Kidney (tissue), 14 donors: ENCODE data around the gene CHKB. TPM values are rescaled to one million over a fixed set of nuclear protein-coding genes. Genes with fewer than 3 reads are reported as not detected.

Experiments used
- DNase-seq, 5 donors: peaks; one replicate each; pipeline ENCODE4 v3.0.0-alpha.2; 2013 to 2020
- FAIRE-seq: peaks from 2 replicates; lab custom pipeline; 2012; peaks lifted over from hg19 to GRCh38; lab: Jason Lieb, UNC
- H3K27ac ChIP-seq, 2 donors: one replicate each; pipeline ENCODE4 v1.7.0; 2013; ENCODE audit warnings: low read depth in 2 of 2, low read length in 2 of 2, inconsistent platforms in 1 of 2
- H3K27me3 ChIP-seq: one replicate; pipeline ENCODE4 v1.7.1; 2013; ENCODE audit warnings: low read length, inconsistent platforms; ENCODE audit not compliant: control insufficient read depth, insufficient read depth
- H3K36me3 ChIP-seq, 3 donors: one replicate each; pipeline versions ENCODE4 v1.7.0 to v1.7.1; 2013; ENCODE audit warnings: low read length in 3 of 3, control low read depth in 1 of 3, inconsistent platforms in 1 of 3; ENCODE audit not compliant: insufficient read depth in 3 of 3, control insufficient read depth in 2 of 3
- H3K4me1 ChIP-seq, 3 donors: one replicate each; pipeline versions ENCODE4 v1.7.0 to v1.7.1; 2013; ENCODE audit warnings: low read length in 3 of 3, inconsistent platforms in 1 of 3, low read depth in 1 of 3; ENCODE audit not compliant: control insufficient read depth in 2 of 3, insufficient read depth in 2 of 3
- H3K4me3 ChIP-seq, 3 donors: one replicate each; pipeline versions ENCODE4 v1.7.0 to v1.8.1; 2013; ENCODE audit warnings: low read length in 3 of 3, control low read depth in 1 of 3, inconsistent platforms in 1 of 3
- H3K9ac ChIP-seq, 3 donors: one replicate each; pipeline versions ENCODE4 v1.7.0 to v1.7.1; 2013; ENCODE audit warnings: low read length in 3 of 3, control low read depth in 1 of 3, inconsistent platforms in 1 of 3
- H3K9me3 ChIP-seq, 3 donors: one replicate each; pipeline versions ENCODE4 v1.7.0 to v1.7.1; 2013; ENCODE audit warnings: low read length in 3 of 3, control low read depth in 1 of 3, inconsistent platforms in 1 of 3; ENCODE audit not compliant: control insufficient read depth in 2 of 3, insufficient read depth in 1 of 3
- intact Hi-C: fragments of 100-400 bp; cut with DNase I; formaldehyde crosslinking; loops from one replicate; pipeline ENCODE4 v1.11.1; 2022
- polyA plus RNA-seq: library from polyadenylated mRNA; stranded (reverse); fragments of 350-450 nt; fragmentation: Illumina TruSeq; extraction: RNeasy Lipid Tissue Mini Kit (QIAGEN cat#74804); gene quantifications from one replicate; pipeline ENCODE4 v1.2.3, GENCODE V29; 2014; ENCODE audit warnings: low read depth, low replicate concordance; ENCODE audit not compliant: insufficient read depth
- total RNA-seq: library from RNA; stranded (reverse); fragmentation: NEBNext Ultra II Directional; extraction: Animal tissue kit (Norgen Biotek cat#: 25700); gene quantifications from one replicate; pipeline ENCODE4 v1.2.1, GENCODE V29; 2021
- TF ChIP-seq, protein P1 (sequence below): IDR thresholded peaks from 3 replicates; pipeline ENCODE4 v1.5.1; 2012; ENCODE audit warnings: mild to moderate bottlenecking, moderate library complexity, borderline replicate concordance; ENCODE audit not compliant: insufficient read depth; ENCODE audit errors: extremely low read depth
- donor health status: control.
- donor health status: control.
- donor health status: control.
- donor health status: control.
- donor health status: control.
- donor health status: DM: yes; HTN: yes; CAD: no.
- donor health status: Normal renal cell carcinoma (clear cell type).

Gene CHKB
- total and polyA plus RNA-seq, 2 donors from 2014 or later: 73.0 to 91.7 TPM

DNA sequence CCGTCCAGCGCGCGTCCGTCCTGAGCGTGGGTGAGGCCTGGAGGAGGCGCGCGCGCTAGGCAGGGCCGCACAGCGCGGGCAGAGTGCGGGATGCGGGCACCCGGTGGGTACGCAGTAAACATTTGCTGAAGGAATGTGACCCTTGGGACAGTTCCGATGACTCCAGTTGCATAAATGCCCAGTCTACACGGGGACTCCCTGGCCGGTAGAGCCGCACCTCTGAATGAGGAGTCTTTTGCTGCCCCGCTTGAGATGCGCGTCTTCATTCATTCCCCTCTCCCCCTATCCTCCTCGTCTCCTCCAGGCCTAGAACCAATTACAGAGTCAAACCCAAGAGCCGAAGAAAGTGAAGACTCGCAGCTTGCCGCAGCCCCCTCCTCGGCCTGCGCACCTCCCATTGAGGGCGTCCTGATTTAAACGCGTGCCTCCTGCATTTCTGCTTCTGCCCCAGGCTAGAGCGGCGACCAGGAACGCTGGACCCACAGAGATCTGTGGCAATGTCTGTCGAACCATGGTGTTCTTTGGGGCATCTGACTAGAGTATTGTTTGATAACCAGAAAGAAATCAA is 729 bp upstream of the CHKB start:
- intact Hi-C loops: no loop called here
- Histone ChIP-seq H3K9ac (peak overlapping the region; percentile 52 to 72 (median 59)), H3K36me3 (peaks cover 0 to 4% (median 0%) of the 10 kb centered on the region in 3 donors), H3K4me1 (peaks cover 0 to 17% (median 0%) of the 10 kb centered on the region in 3 donors), H3K9me3 (no peaks in the 10 kb centered on the region), H3K27ac (peak overlapping the region in 1 of 2 donors; percentile 45), H3K4me3 (peak overlapping the region; percentile 68 to 80 (median 74)), H3K27me3 (no peaks in the 10 kb centered on the region)
- FAIRE-seq (no peak), DNase-seq (peak in 1 of 5 donors; percentile 58)
- TF ChIP-seq, protein P1, sequence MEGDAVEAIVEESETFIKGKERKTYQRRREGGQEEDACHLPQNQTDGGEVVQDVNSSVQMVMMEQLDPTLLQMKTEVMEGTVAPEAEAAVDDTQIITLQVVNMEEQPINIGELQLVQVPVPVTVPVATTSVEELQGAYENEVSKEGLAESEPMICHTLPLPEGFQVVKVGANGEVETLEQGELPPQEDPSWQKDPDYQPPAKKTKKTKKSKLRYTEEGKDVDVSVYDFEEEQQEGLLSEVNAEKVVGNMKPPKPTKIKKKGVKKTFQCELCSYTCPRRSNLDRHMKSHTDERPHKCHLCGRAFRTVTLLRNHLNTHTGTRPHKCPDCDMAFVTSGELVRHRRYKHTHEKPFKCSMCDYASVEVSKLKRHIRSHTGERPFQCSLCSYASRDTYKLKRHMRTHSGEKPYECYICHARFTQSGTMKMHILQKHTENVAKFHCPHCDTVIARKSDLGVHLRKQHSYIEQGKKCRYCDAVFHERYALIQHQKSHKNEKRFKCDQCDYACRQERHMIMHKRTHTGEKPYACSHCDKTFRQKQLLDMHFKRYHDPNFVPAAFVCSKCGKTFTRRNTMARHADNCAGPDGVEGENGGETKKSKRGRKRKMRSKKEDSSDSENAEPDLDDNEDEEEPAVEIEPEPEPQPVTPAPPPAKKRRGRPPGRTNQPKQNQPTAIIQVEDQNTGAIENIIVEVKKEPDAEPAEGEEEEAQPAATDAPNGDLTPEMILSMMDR: no peak

DNA sequence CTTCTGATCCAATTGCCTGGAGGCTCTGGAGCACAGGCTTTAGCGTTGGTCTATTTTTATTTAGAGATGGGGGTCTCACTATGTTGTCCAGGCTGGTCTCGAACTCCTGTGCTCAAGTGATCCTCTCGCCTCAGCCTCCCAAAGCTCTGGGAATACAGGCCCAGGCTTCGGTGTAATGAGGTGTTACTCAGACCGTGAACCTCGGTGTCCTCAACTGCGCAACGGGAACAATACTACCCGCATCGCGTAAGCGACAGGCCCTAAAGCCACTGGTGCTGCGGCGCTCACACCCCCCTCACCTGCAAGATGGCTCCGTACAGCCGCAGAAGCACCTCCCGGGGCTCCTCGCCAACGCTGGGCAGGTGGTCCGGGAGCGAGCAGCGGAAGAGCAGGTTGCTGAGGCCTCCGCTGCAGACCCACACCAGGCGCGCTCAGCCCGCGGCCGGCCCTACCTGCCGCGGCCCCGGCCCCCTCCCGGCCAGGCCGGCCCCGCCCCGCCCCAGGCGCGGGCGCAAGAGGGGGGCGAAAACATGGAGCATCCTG is 628 bp downstream of the CHKB start:
- Histone ChIP-seq H3K4me3 (peak overlapping the region; percentile 65 to 83 (median 83)), H3K27me3 (no peaks in the 10 kb centered on the region), H3K36me3 (peaks cover 0 to 4% (median 0%) of the 10 kb centered on the region in 3 donors), H3K9me3 (no peaks in the 10 kb centered on the region), H3K9ac (peak overlapping the region; percentile 43 to 93 (median 75)), H3K4me1 (peaks cover 0 to 21% (median 0%) of the 10 kb centered on the region in 3 donors), H3K27ac (peak overlapping the region; percentile 94 to 99)
- TF ChIP-seq, protein P1: no peak
- DNase-seq (peak in 2 of 5 donors; percentile 30 to 86), FAIRE-seq (no peak)
- intact Hi-C loops: no loop called here

DNA sequence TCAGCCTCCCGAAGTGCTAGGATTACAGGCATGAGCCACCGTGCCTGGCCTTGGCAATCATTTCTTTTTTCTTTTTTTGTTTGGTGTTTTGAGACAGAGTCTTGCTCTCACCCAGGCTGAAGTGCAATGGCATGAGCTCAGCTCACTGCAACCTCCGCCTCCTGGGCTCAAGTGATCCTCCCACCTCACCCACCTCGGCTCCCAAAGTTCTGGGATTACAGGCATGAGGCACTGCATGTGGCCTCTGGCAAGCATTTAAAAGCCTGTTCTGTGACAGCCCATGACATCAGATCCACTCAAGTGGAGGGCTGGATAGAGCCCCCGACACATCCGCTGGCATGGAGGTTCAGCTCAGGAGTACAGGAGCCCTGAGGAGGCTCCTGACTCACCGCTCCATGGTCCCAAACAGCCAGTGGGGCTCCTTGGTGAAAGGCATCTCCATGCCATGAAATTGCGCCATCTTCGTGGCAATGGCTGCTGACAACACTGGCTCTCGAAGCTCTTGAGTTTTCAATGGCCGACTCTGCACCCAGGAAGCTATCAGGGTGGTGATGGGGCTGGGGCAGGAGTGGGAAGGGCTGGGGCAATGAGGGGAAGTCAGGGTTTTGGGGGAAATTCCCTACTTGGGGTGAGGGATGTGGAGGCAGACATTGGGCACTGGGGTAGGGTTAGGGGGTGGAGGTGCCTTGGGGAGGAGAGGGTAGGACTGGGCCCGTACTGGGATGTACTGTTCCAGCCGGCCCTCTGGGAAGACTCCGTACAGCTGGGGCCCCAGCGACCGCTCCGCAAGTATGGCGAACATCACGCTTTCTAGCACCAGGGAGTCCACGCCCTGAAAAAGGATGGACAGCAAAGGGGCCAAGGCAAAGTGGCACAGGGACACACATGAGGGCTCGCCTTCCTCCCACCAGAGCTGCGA is 1.4 kb downstream of the CHKB start:
- TF ChIP-seq, protein P1: no peak
- Histone ChIP-seq H3K4me3 (peak overlapping the region; percentile 65 to 83 (median 83)), H3K36me3 (peaks cover 0 to 4% (median 0%) of the 10 kb centered on the region in 3 donors), H3K27ac (peak overlapping the region in 1 of 2 donors; percentile 57), H3K4me1 (peaks cover 0 to 21% (median 0%) of the 10 kb centered on the region in 3 donors), H3K9ac (peak overlapping the region in 2 of 3 donors; percentile 75 to 93), H3K9me3 (no peaks in the 10 kb centered on the region), H3K27me3 (no peaks in the 10 kb centered on the region)
- no peak for DNase-seq
- no peak for FAIRE-seq
- intact Hi-C loops: no loop called here
